Large intestine (tissue), 3 donors: ENCODE data around the gene TANGO2. TPM values are rescaled to one million over a fixed set of nuclear protein-coding genes. Genes with fewer than 3 reads are reported as not detected.

Experiments used
- DNase-seq, 2 donors: peaks; one replicate each; pipeline versions ENCODE4 v3.0.0 to v3.0.0-alpha.2; 2013
- H3K27ac ChIP-seq: one replicate; pipeline ENCODE4 v1.5.1; 2013; ENCODE audit warnings: low read length
- H3K27me3 ChIP-seq: 2 replicates; pipeline ENCODE4 v1.6.1; 2013; ENCODE audit warnings: low read length; ENCODE audit not compliant: control insufficient read depth, insufficient read depth
- H3K36me3 ChIP-seq: 2 replicates; pipeline ENCODE4 v1.6.1; 2013; ENCODE audit warnings: low read length; ENCODE audit not compliant: control insufficient read depth, insufficient read depth
- H3K4me1 ChIP-seq: one replicate; pipeline ENCODE4 v1.6.1; 2013; ENCODE audit warnings: low read length; ENCODE audit not compliant: control insufficient read depth, insufficient read depth
- H3K4me3 ChIP-seq: one replicate; pipeline ENCODE4 v1.5.1; 2013; ENCODE audit warnings: low read length
- H3K9me3 ChIP-seq: one replicate; pipeline ENCODE4 v1.6.1; 2013; ENCODE audit warnings: mild to moderate bottlenecking, low read depth, low read length, moderate library complexity; ENCODE audit not compliant: control insufficient read depth
- WGBS: methylation state at CpG from one replicate; pipeline ENCODE4 v1.1.5; 2013; ENCODE audit warnings: low lambda C conversion rate; ENCODE audit not compliant: insufficient coverage; 5-methylcytosine and 5-hydroxymethylcytosine counted together
- polyA plus RNA-seq: library from polyadenylated mRNA; unstranded; fragments of 120-200 nt; gene quantifications from one replicate; pipeline ENCODE4 v1.2.1, GENCODE V29; 2013

TANGO2 gene
- polyA plus RNA-seq, 1 donor, result 16.5 TPM

GRCh38 chr22:20022231-20022977 is 1.5 kb downstream of the TANGO2 start:
- Histone ChIP-seq H3K4me3 (no peak overlapping the region), H3K36me3 (no peaks in the 10 kb centered on the region), H3K9me3 (no peaks in the 10 kb centered on the region), H3K4me1 (peaks cover 12% of the 10 kb centered on the region), H3K27ac (no peak overlapping the region), H3K27me3 (peaks cover 22% of the 10 kb centered on the region)
- no peak for DNase-seq
- no CpG with 5 or more reads among the region's 11 CpGs for WGBS

GRCh38 chr22:20022978-20023613 is 2.2 kb downstream of the TANGO2 start:
- H3K27me3 ChIP-seq, result peaks cover 15% of the 10 kb centered on the region
- no CpG with 5 or more reads among the region's 10 CpGs for WGBS
- no peak overlapping the region for H3K27ac ChIP-seq
- no peaks in the 10 kb centered on the region for H3K9me3 ChIP-seq
- no peak for DNase-seq
- peaks cover 10% of the 10 kb centered on the region for H3K4me1 ChIP-seq
- no peaks in the 10 kb centered on the region for H3K36me3 ChIP-seq
- no peak overlapping the region for H3K4me3 ChIP-seq

- Histone ChIP-seq H3K4me1 (peaks cover 10% of the 10 kb centered on the region), H3K27ac (no peak overlapping the region), H3K9me3 (no peaks in the 10 kb centered on the region), H3K27me3 (peaks cover 5% of the 10 kb centered on the region), H3K4me3 (no peak overlapping the region), H3K36me3 (no peaks in the 10 kb centered on the region)
- no CpG with 5 or more reads among the region's 13 CpGs for WGBS
- no peak for DNase-seq
Measured at GRCh38 chr22:20024225-20024624, 3.3 kb downstream of the TANGO2 start.

- H3K36me3 ChIP-seq, result no peaks in the 10 kb centered on the region
- peaks cover 10% of the 10 kb centered on the region for H3K4me1 ChIP-seq
- no CpG with 5 or more reads among the region's 15 CpGs for WGBS
- peaks cover under 1% of the 10 kb centered on the region for H3K27me3 ChIP-seq
- H3K4me3 ChIP-seq, result no peak overlapping the region
- no peak for DNase-seq
- no peaks in the 10 kb centered on the region for H3K9me3 ChIP-seq
- H3K27ac ChIP-seq, result no peak overlapping the region
Measured at GRCh38 chr22:20024650-20025397, 3.9 kb downstream of the TANGO2 start.

- no peaks in the 10 kb centered on the region for H3K9me3 ChIP-seq
- peaks cover 5% of the 10 kb centered on the region for H3K4me1 ChIP-seq
- H3K27me3 ChIP-seq, result no peaks in the 10 kb centered on the region
- no peak overlapping the region for H3K27ac ChIP-seq
- WGBS, result no CpG with 5 or more reads among the region's 13 CpGs
- DNase-seq, result no peak
- H3K4me3 ChIP-seq, result no peak overlapping the region
- no peaks in the 10 kb centered on the region for H3K36me3 ChIP-seq
Measured at GRCh38 chr22:20025401-20026203, 4.7 kb downstream of the TANGO2 start.

GRCh38 chr22:20026204-20026908 is 5.4 kb downstream of the TANGO2 start:
- DNase-seq, result no peak
- 100% methylated on average over 3 of the region's 13 CpGs for WGBS

GRCh38 chr22:20026996-20027601 is 6.2 kb downstream of the TANGO2 start:
- Histone ChIP-seq H3K4me1 (no peaks in the 10 kb centered on the region), H3K27me3 (no peaks in the 10 kb centered on the region), H3K27ac (no peak overlapping the region), H3K9me3 (no peaks in the 10 kb centered on the region), H3K36me3 (no peaks in the 10 kb centered on the region), H3K4me3 (no peak overlapping the region)
- DNase-seq, result no peak
- WGBS, result no CpG with 5 or more reads among the region's 12 CpGs

More at GRCh38 chr22:20026204-20026908, 5.4 kb downstream of the TANGO2 start:
- no peaks in the 10 kb centered on the region for H3K27me3 ChIP-seq
- no peak overlapping the region for H3K4me3 ChIP-seq
- peaks cover 3% of the 10 kb centered on the region for H3K4me1 ChIP-seq
- no peak overlapping the region for H3K27ac ChIP-seq
- H3K9me3 ChIP-seq, result no peaks in the 10 kb centered on the region
- H3K36me3 ChIP-seq, result no peaks in the 10 kb centered on the region

GRCh38 chr22:20027966-20028854 is 7.3 kb downstream of the TANGO2 start:
- no peak overlapping the region for H3K27ac ChIP-seq
- H3K4me3 ChIP-seq, result no peak overlapping the region
- H3K36me3 ChIP-seq, result peaks cover 2% of the 10 kb centered on the region
- H3K27me3 ChIP-seq, result no peaks in the 10 kb centered on the region
- H3K4me1 ChIP-seq, result no peaks in the 10 kb centered on the region
- WGBS, result no CpG with 5 or more reads among the region's 12 CpGs
- no peak for DNase-seq
- H3K9me3 ChIP-seq, result no peaks in the 10 kb centered on the region
